Measurements from ENCODE around the gene UBE2K. TPM values are rescaled to one million over a fixed set of nuclear protein-coding genes. Genes with fewer than 3 reads are reported as not detected.
"Not testable (repeated sequence)": the region's sequence is repeated elsewhere in the genome, so short reads cannot be mapped to it uniquely, and the experiment has no call there.

Gene UBE2K
- total RNA-seq, 1 donor from 2014 or later, result 77.3 TPM

- Mint-ChIP-seq H3K4me3 (ENCODE audit: unreplicated experiment) (no peak overlapping the region), H3K27ac (ENCODE audit: unreplicated experiment) (no peak overlapping the region), H3K27me3 (ENCODE audit: unreplicated experiment) (no peaks in the 10 kb centered on the region), H3K9me3 (ENCODE audit: unreplicated experiment) (no peaks in the 10 kb centered on the region), H3K4me1 (ENCODE audit: unreplicated experiment) (no peaks in the 10 kb centered on the region), H3K36me3 (ENCODE audit: unreplicated experiment) (no peaks in the 10 kb centered on the region)
- DNase-seq (ENCODE audit: extremely low spot score, unreplicated experiment), result no peak
- TF ChIP-seq, protein P1, sequence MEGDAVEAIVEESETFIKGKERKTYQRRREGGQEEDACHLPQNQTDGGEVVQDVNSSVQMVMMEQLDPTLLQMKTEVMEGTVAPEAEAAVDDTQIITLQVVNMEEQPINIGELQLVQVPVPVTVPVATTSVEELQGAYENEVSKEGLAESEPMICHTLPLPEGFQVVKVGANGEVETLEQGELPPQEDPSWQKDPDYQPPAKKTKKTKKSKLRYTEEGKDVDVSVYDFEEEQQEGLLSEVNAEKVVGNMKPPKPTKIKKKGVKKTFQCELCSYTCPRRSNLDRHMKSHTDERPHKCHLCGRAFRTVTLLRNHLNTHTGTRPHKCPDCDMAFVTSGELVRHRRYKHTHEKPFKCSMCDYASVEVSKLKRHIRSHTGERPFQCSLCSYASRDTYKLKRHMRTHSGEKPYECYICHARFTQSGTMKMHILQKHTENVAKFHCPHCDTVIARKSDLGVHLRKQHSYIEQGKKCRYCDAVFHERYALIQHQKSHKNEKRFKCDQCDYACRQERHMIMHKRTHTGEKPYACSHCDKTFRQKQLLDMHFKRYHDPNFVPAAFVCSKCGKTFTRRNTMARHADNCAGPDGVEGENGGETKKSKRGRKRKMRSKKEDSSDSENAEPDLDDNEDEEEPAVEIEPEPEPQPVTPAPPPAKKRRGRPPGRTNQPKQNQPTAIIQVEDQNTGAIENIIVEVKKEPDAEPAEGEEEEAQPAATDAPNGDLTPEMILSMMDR (IDR thresholded peaks at IDR 0.05), result no peak
Measured at GRCh38 chr4:39808231-39808749, 110.4 kb downstream of the UBE2K start.

- no peak for DNase-seq (ENCODE audit: extremely low spot score, unreplicated experiment)
- Mint-ChIP-seq H3K4me1 (ENCODE audit: unreplicated experiment) (peaks cover 2% of the 10 kb centered on the region), H3K4me3 (ENCODE audit: unreplicated experiment) (no peak overlapping the region), H3K27ac (ENCODE audit: unreplicated experiment) (no peak overlapping the region), H3K36me3 (ENCODE audit: unreplicated experiment) (no peaks in the 10 kb centered on the region), H3K27me3 (ENCODE audit: unreplicated experiment) (no peaks in the 10 kb centered on the region), H3K9me3 (ENCODE audit: unreplicated experiment) (no peaks in the 10 kb centered on the region)
- TF ChIP-seq, protein P1 (IDR thresholded peaks at IDR 0.05), result no peak
Measured at GRCh38 chr4:39812500-39812899, 114.6 kb downstream of the UBE2K start.

DNA sequence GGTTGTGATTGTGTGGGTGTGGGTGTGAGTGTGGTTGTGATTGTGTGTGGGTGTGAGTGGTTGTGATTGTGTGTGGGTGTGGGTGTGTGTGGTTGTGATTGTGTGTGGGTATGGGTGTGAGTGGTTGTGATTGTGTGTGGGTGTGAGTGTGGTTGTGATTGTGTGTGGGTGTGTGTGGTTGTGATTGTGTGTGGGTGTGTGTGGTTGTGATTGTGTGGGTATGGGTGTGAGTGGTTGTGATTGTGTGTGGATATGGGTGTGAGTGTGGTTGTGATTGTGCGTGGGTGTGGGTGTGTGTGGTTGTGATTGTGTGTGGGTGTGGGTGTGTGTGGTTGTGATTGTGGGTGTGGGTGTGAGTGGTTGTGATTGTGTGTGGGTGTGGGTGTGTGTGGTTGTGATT lies 115.1 kb downstream of the UBE2K start:
- H3K4me3 Mint-ChIP-seq (ENCODE audit: unreplicated experiment); H3K36me3 Mint-ChIP-seq (ENCODE audit: unreplicated experiment); H3K27me3 Mint-ChIP-seq (ENCODE audit: unreplicated experiment); H3K27ac Mint-ChIP-seq (ENCODE audit: unreplicated experiment); H3K4me1 Mint-ChIP-seq (ENCODE audit: unreplicated experiment); H3K9me3 Mint-ChIP-seq (ENCODE audit: unreplicated experiment); DNase-seq (ENCODE audit: extremely low spot score, unreplicated experiment): not testable (repeated sequence)

GRCh38 chr4:39813761-39814160 lies 115.8 kb downstream of the UBE2K start:
- H3K27me3 Mint-ChIP-seq (ENCODE audit: unreplicated experiment); H3K27ac Mint-ChIP-seq (ENCODE audit: unreplicated experiment); H3K4me1 Mint-ChIP-seq (ENCODE audit: unreplicated experiment); H3K4me3 Mint-ChIP-seq (ENCODE audit: unreplicated experiment); H3K36me3 Mint-ChIP-seq (ENCODE audit: unreplicated experiment); H3K9me3 Mint-ChIP-seq (ENCODE audit: unreplicated experiment); DNase-seq (ENCODE audit: extremely low spot score, unreplicated experiment): not testable (repeated sequence)

- Mint-ChIP-seq H3K27me3 (ENCODE audit: unreplicated experiment) (no peaks in the 10 kb centered on the region), H3K4me1 (ENCODE audit: unreplicated experiment) (peaks cover 2% of the 10 kb centered on the region), H3K36me3 (ENCODE audit: unreplicated experiment) (no peaks in the 10 kb centered on the region), H3K4me3 (ENCODE audit: unreplicated experiment) (no peak overlapping the region), H3K9me3 (ENCODE audit: unreplicated experiment) (no peaks in the 10 kb centered on the region), H3K27ac (ENCODE audit: unreplicated experiment) (no peak overlapping the region)
- TF ChIP-seq, protein P1 (IDR thresholded peaks at IDR 0.05), result no peak
- no peak for DNase-seq (ENCODE audit: extremely low spot score, unreplicated experiment)
Measured at GRCh38 chr4:39814403-39815185, 116.7 kb downstream of the UBE2K start.

DNA sequence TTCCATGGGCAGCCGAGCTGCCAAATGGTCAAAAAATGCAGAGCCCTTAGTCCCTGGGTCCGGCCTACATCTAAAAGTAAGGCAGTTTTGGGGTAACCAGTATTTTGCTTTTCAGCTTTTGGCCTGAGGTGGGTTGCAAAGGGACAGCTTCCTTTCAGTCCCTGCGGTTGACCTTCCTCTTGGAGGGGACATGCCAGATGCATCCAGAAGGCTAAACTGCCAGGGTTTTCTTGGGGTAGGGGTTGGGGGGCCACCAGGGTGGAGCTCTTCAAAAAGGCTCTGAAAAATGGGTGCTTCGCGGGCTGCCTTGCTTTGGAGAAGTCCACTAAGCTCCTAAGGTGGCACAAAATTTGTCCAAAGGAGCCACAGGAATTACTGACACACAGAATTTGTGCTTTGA lies 120.7 kb downstream of the UBE2K start:
- H3K27ac Mint-ChIP-seq (ENCODE audit: unreplicated experiment), result no peak overlapping the region
- H3K27me3 Mint-ChIP-seq (ENCODE audit: unreplicated experiment), result no peaks in the 10 kb centered on the region
- H3K9me3 Mint-ChIP-seq (ENCODE audit: unreplicated experiment), result no peaks in the 10 kb centered on the region
- peaks cover 12% of the 10 kb centered on the region for H3K4me1 Mint-ChIP-seq (ENCODE audit: unreplicated experiment)
- H3K4me3 Mint-ChIP-seq (ENCODE audit: unreplicated experiment), result no peak overlapping the region
- TF ChIP-seq, protein P1 (IDR thresholded peaks at IDR 0.05), result no peak
- peaks cover 6% of the 10 kb centered on the region for H3K36me3 Mint-ChIP-seq (ENCODE audit: unreplicated experiment)
- DNase-seq (ENCODE audit: extremely low spot score, unreplicated experiment), result no peak
